HCT116 (cell line): Measurements from ENCODE around the gene TENT4A. TPM values are rescaled to one million over a fixed set of nuclear protein-coding genes. Genes with fewer than 3 reads are reported as not detected.

Experiments
- ATAC-seq: fragments of 200-7000 bp; cut with Tn5 transposase; 2 replicates; pipeline ENCODE4 v1.9.1; 2020; ENCODE audit warnings: mild to moderate bottlenecking, moderate library complexity
- BruUV-seq: library from RNA; stranded (reverse); fragments of 400-500 nt; replicated peaks from 2 replicates; lab custom pipeline; 2021; lab: Mats Ljungman, UMichigan
- CTCF ChIA-PET: fragments of 300-600 bp; sonication (Branson Sonifier 250); formaldehyde crosslinking; loops from one replicate; lab custom pipeline; 2021; ENCODE audit warnings: antibody characterized with exemption; lab: Charles Lee
- POLR2A ChIA-PET: fragments of 300-600, 350-600 bp; sonication (Branson Sonifier 250); formaldehyde crosslinking; loops from one replicate; lab custom pipeline; 2021; ENCODE audit warnings: antibody characterized with exemption; lab: Charles Lee
- RAD21 ChIA-PET, 2 experiments: fragments of 300-600 bp; sonication (Branson Sonifier 250); formaldehyde crosslinking; loops; one replicate each; lab custom pipeline; 2023; ENCODE audit warnings: low total read pairs in 2 of 2; ENCODE audit not compliant: uncharacterized antibody in 2 of 2, unreplicated experiment in 2 of 2, low non-redundant PET in 1 of 2; lab: Charles Lee
- DNase-seq: peaks from one replicate; pipeline ENCODE4 v3.0.0-alpha.2; 2010; ENCODE audit warnings: low read depth, low spot score
- H2AFZ ChIP-seq: fragments of 200-600 bp; shearing (Covaris generic), sonication (generic); 2 replicates; pipeline ENCODE4 v1.6.1; 2017; ENCODE audit warnings: low read depth, mixed run types, mixed read lengths, antibody characterized with exemption, low read length; ENCODE audit not compliant: poor library complexity, severe bottlenecking
- H3K27ac ChIP-seq: 2 replicates; pipeline ENCODE4 v1.5.1; 2012; ENCODE audit warnings: low read depth, low read length
- H3K27me3 ChIP-seq: fragments of 200-600 bp; sonication (generic); 2 replicates; pipeline ENCODE4 v1.6.1; 2016; ENCODE audit warnings: mixed run types, low read length, mixed read lengths; ENCODE audit not compliant: insufficient read depth
- H3K36me3 ChIP-seq, 2 experiments: fragments of 200-500 bp in 1 of 2; fragments of 200-600 bp in 1 of 2; sonication (Bioruptor generic) in 1 of 2; sonication (generic) in 1 of 2; 2 replicates each; pipeline versions ENCODE4 v1.5.1 to v1.6.1; 2014 to 2016; ENCODE audit warnings: low read length in 2 of 2, inconsistent platforms in 1 of 2, mixed read lengths in 1 of 2, mixed run types in 1 of 2; ENCODE audit not compliant: insufficient read depth in 2 of 2, control insufficient read depth in 1 of 2
- H3K4me1 ChIP-seq, 2 experiments: fragments of 200-600 bp in 1 of 2; sonication (generic) in 1 of 2; 2 replicates each; pipeline versions ENCODE4 v1.5.1 to v1.6.1; 2012 to 2017; ENCODE audit warnings: low read length in 2 of 2, inconsistent platforms in 1 of 2, mild to moderate bottlenecking in 1 of 2, mixed read lengths in 1 of 2, mixed run types in 1 of 2, moderate library complexity in 1 of 2; ENCODE audit not compliant: insufficient read depth in 2 of 2, control insufficient read depth in 1 of 2
- H3K4me2 ChIP-seq: fragments of 200-600 bp; sonication (generic); 2 replicates; pipeline ENCODE4 v1.6.1; 2017; ENCODE audit warnings: mixed run types, low read length, mixed read lengths
- H3K4me3 ChIP-seq, 2 experiments: fragments of 200-600 bp in 1 of 2; sonication (generic) in 1 of 2; replicated peaks in 1 of 2; 2 replicates each; pipeline ENCODE4 v1.5.1; 2011 to 2016; ENCODE audit warnings: low read length in 2 of 2, control low read depth in 1 of 2, low read depth in 1 of 2, mild to moderate bottlenecking in 1 of 2, mixed read lengths in 1 of 2, mixed run types in 1 of 2
- H3K79me2 ChIP-seq: fragments of 200-600 bp; sonication (generic); 2 replicates; pipeline ENCODE4 v1.6.1; 2017; ENCODE audit warnings: mild to moderate bottlenecking, mixed run types, low read length, moderate library complexity, mixed read lengths; ENCODE audit not compliant: insufficient read depth
- H3K9ac ChIP-seq: fragments of 200-600 bp; sonication (generic); 2 replicates; pipeline ENCODE4 v1.6.1; 2016; ENCODE audit warnings: low read length, mixed read lengths
- H3K9me2 ChIP-seq: fragments of 200-600 bp; sonication (generic), shearing (Covaris generic); 2 replicates; pipeline ENCODE4 v1.6.1; 2017; ENCODE audit warnings: mixed run types, mild to moderate bottlenecking, moderate library complexity; ENCODE audit not compliant: insufficient read depth
- H3K9me3 ChIP-seq, 2 experiments: fragments of 200-500 bp in 1 of 2; fragments of 200-600 bp in 1 of 2; sonication (Bioruptor generic) in 1 of 2; sonication (generic) in 1 of 2; 2 replicates each; pipeline ENCODE4 v1.6.1; 2014 to 2017; ENCODE audit warnings: low read length in 2 of 2, mixed read lengths in 2 of 2, inconsistent platforms in 1 of 2, low read depth in 1 of 2, mild to moderate bottlenecking in 1 of 2, mixed run types in 1 of 2, moderate library complexity in 1 of 2; ENCODE audit not compliant: control insufficient read depth in 1 of 2, insufficient read depth in 1 of 2
- H4K20me1 ChIP-seq: fragments of 200-600 bp; sonication (generic), shearing (Covaris generic); 2 replicates; pipeline ENCODE4 v1.6.1; 2017; ENCODE audit warnings: mixed run types, mild to moderate bottlenecking, moderate library complexity; ENCODE audit not compliant: insufficient read depth
- CBX3 ChIP-seq: IDR thresholded peaks from 2 replicates; pipeline ENCODE4 v1.6.1; 2012; ENCODE audit warnings: low read depth
- EGR1 ChIP-seq: IDR thresholded peaks from 2 replicates; pipeline ENCODE4 v1.6.1; 2012; ENCODE audit warnings: low read depth
- EZH2phosphoT487 ChIP-seq: fragments of 200-600 bp; IDR thresholded peaks from 2 replicates; pipeline ENCODE4 v1.6.1; 2018; ENCODE audit warnings: antibody characterized with exemption, borderline replicate concordance
- JUND ChIP-seq: IDR thresholded peaks from 2 replicates; pipeline ENCODE4 v1.6.1; 2012
- POLR2AphosphoS5 ChIP-seq: IDR thresholded peaks from 2 replicates; pipeline ENCODE4 v1.6.1; 2011; ENCODE audit warnings: mild to moderate bottlenecking, low read depth, low read length, moderate library complexity
- RAD21 ChIP-seq: IDR thresholded peaks from 2 replicates; pipeline ENCODE4 v1.6.1; 2012; ENCODE audit warnings: low read depth, mild to moderate bottlenecking
- SP1 ChIP-seq: IDR thresholded peaks from 2 replicates; pipeline ENCODE4 v1.6.1; 2012; ENCODE audit warnings: low read depth
- SRF ChIP-seq: IDR thresholded peaks from 2 replicates; pipeline ENCODE4 v1.6.1; 2012; ENCODE audit warnings: low read depth
- TCF7L2 ChIP-seq: IDR thresholded peaks from 2 replicates; pipeline ENCODE4 v1.7.0; 2011; ENCODE audit warnings: borderline replicate concordance, inconsistent platforms; ENCODE audit not compliant: insufficient read depth, insufficient read length; ENCODE audit errors: extremely low read depth
- ZFX ChIP-seq: fragments of 450-650 bp; IDR thresholded peaks from 2 replicates; pipeline ENCODE4 v1.6.1; 2017
- intact Hi-C: fragments of 100-400 bp; cut with micrococcal nuclease; formaldehyde crosslinking; loops from 2 replicates; pipeline ENCODE4 v1.10.0; 2022
- total RNA-seq: library from RNA; stranded (reverse); gene quantifications from one replicate; pipeline ENCODE4 v1.2.1, GENCODE V29; 2021; ENCODE audit not compliant: unreplicated experiment
- TF ChIP-seq, protein P1 (sequence below), 3 experiments: fragments of 200-600 bp in 1 of 3; sonication (generic) in 1 of 3; IDR thresholded peaks in 2 of 3; conservative IDR thresholded peaks in 1 of 3; 2 replicates each; pipeline ENCODE4 v1.5.1; 2012 to 2017; ENCODE audit warnings: low read depth in 2 of 3, low read length in 2 of 3, antibody characterized with exemption in 1 of 3, borderline replicate concordance in 1 of 3, control low read depth in 1 of 3, mild to moderate bottlenecking in 1 of 3, mixed read lengths in 1 of 3, mixed run types in 1 of 3, moderate library complexity in 1 of 3; ENCODE audit not compliant: insufficient read depth in 1 of 3
- TF ChIP-seq, protein P2 (sequence below): IDR thresholded peaks from 2 replicates; pipeline ENCODE4 v1.6.1; 2012

TENT4A gene
- total RNA-seq, 1 experiment from 2014 or later: 39.8 TPM

DNA sequence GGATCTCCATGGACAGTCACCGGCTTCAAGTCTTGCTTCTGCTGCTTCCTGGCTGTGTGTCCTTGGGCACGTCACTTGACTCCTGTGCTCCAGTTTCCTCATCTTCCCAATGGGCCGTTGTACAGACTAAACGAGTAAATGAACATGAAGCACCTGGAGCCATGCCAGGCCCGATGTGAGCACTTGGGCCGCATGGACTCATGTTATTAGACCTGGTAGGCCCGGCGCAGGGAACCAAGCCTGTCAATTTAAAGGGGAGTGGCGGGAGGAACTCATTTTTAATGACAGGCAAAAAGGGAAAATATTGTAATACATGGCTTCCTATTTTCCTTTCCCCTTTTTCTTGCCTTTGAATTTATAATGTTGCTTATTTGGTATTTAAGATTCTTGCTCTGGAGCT, 47.5 kb downstream of the TENT4A start:
- H3K36me3 ChIP-seq: peaks cover 7 to 8% of the 10 kb centered on the region in 2 experiments; a peak in 2 of 4 replicates
- no peak overlapping the region for H3K4me2 ChIP-seq
- H2AFZ ChIP-seq: no peak overlapping the region
- ChIA-PET CTCF (no interaction called here), RAD21 (no interaction called here), POLR2A (no interaction called here)
- no peak for ATAC-seq
- H3K9me2 ChIP-seq: no peaks in the 10 kb centered on the region
- intact Hi-C loops: no loop called here
- H3K4me1 ChIP-seq: peaks cover 5 to 13% of the 10 kb centered on the region in 2 experiments; a peak in 3 of 4 replicates
- H3K27me3 ChIP-seq: no peaks in the 10 kb centered on the region
- TF ChIP-seq JUND (no peak), EZH2phosphoT487 (no peak), CBX3 (no peak), TCF7L2 (no peak), POLR2AphosphoS5 (no peak), EGR1 (no peak), ZFX (no peak), SRF (no peak), SP1 (no peak), RAD21 (no peak)
- TF ChIP-seq, protein P1, sequence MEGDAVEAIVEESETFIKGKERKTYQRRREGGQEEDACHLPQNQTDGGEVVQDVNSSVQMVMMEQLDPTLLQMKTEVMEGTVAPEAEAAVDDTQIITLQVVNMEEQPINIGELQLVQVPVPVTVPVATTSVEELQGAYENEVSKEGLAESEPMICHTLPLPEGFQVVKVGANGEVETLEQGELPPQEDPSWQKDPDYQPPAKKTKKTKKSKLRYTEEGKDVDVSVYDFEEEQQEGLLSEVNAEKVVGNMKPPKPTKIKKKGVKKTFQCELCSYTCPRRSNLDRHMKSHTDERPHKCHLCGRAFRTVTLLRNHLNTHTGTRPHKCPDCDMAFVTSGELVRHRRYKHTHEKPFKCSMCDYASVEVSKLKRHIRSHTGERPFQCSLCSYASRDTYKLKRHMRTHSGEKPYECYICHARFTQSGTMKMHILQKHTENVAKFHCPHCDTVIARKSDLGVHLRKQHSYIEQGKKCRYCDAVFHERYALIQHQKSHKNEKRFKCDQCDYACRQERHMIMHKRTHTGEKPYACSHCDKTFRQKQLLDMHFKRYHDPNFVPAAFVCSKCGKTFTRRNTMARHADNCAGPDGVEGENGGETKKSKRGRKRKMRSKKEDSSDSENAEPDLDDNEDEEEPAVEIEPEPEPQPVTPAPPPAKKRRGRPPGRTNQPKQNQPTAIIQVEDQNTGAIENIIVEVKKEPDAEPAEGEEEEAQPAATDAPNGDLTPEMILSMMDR (IDR thresholded peaks at IDR 0.05 in 2 of 3, conservative IDR thresholded peaks at IDR 0.05 in 1 of 3; ENCODE audit: borderline replicate concordance in 1 of 3, insufficient read depth in 1 of 3, low read depth in 2 of 3, low read length in 2 of 3): no peak
- TF ChIP-seq, protein P2, sequence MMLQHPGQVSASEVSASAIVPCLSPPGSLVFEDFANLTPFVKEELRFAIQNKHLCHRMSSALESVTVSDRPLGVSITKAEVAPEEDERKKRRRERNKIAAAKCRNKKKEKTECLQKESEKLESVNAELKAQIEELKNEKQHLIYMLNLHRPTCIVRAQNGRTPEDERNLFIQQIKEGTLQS: no peak
- no peak overlapping the region for H3K27ac ChIP-seq
- no peaks in the 10 kb centered on the region for H3K9me3 ChIP-seq
- no peaks in the 10 kb centered on the region for H4K20me1 ChIP-seq
- no peak overlapping the region for H3K4me3 ChIP-seq
- no TSS peak for BruUV-seq
- no peaks in the 10 kb centered on the region for H3K79me2 ChIP-seq
- no peak overlapping the region for H3K9ac ChIP-seq
- no peak for DNase-seq
